Adipocyte (in vitro differentiated cells): ENCODE measurements around the gene TXNDC16.

ENCODE experiments used
- DNase-seq: peaks from one replicate; pipeline ENCODE4 v3.0.0-alpha.2; 2015; ENCODE audit warnings: low read depth
- H3K27me3 ChIP-seq: replicated peaks from 2 replicates; pipeline ENCODE4 v1.7.0; 2013; ENCODE audit warnings: mild to moderate bottlenecking, low read length, moderate library complexity; ENCODE audit not compliant: control insufficient read depth, insufficient read depth
- H3K36me3 ChIP-seq: 2 replicates; pipeline ENCODE4 v1.7.0; 2013; ENCODE audit warnings: low read length, mild to moderate bottlenecking, moderate library complexity; ENCODE audit not compliant: control insufficient read depth, insufficient read depth, severe bottlenecking
- H3K4me1 ChIP-seq: 2 replicates; pipeline ENCODE4 v1.7.0; 2013; ENCODE audit warnings: mild to moderate bottlenecking, low read length, moderate library complexity; ENCODE audit not compliant: control insufficient read depth, insufficient read depth
- H3K4me3 ChIP-seq: 2 replicates; pipeline ENCODE4 v1.7.0; 2013; ENCODE audit warnings: mild to moderate bottlenecking, low read length, moderate library complexity
- H3K9ac ChIP-seq: 2 replicates; pipeline ENCODE4 v1.7.0; 2013; ENCODE audit warnings: mild to moderate bottlenecking, low read length, moderate library complexity
- H3K9me3 ChIP-seq: 2 replicates; pipeline ENCODE4 v1.7.0; 2013; ENCODE audit warnings: mild to moderate bottlenecking, low read length, moderate library complexity; ENCODE audit not compliant: control insufficient read depth

Gene TXNDC16

DNA sequence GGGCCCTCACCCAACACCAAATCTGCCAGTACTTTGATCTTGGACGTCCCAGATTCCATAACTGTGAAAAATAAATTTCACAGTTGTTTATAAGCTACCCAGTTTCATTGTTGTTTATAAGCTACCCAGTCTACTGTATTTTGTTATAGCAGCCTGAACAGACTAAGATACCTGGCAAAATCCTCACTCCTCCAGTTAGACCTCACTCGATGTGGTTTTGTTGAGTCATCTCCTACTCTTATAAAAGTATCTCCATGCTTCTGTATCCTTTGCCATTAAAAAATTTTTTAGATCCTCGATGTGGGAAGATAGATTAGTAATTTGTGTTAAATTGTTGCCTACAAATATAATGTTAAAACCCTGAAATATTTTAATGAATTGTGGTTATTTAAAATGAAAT is 16.0 kb downstream of the TXNDC16 start:
- no peak for DNase-seq
- peaks cover 48% of the 10 kb centered on the region for H3K36me3 ChIP-seq
- no peak overlapping the region for H3K4me3 ChIP-seq
- H3K9ac ChIP-seq: no peak overlapping the region
- H3K27me3 ChIP-seq: no peaks in the 10 kb centered on the region
- H3K4me1 ChIP-seq: no peaks in the 10 kb centered on the region
- no peaks in the 10 kb centered on the region for H3K9me3 ChIP-seq

DNA sequence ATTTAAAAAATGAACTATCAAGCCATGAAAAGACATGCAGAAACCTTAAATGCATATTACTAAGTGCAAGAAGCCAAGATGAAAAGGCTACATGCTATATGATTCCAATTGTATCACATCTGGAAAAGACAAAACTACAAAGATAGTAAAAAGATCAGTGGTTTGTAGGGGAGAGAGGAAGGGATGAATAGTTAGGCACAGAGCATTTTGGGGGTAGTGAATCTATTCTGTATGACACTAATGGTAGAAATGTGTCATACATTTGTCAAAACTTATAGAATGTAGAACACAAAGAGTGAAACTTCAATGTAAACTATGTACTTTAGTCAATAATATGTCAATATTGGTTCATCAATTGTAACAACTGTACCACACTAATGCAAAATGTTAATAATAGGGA is 20.8 kb downstream of the TXNDC16 start:
- H3K9ac ChIP-seq: no peak overlapping the region
- H3K4me1 ChIP-seq: no peaks in the 10 kb centered on the region
- H3K9me3 ChIP-seq: no peaks in the 10 kb centered on the region
- no peak for DNase-seq
- peaks cover 43% of the 10 kb centered on the region for H3K36me3 ChIP-seq
- no peaks in the 10 kb centered on the region for H3K27me3 ChIP-seq
- H3K4me3 ChIP-seq: no peak overlapping the region

DNA sequence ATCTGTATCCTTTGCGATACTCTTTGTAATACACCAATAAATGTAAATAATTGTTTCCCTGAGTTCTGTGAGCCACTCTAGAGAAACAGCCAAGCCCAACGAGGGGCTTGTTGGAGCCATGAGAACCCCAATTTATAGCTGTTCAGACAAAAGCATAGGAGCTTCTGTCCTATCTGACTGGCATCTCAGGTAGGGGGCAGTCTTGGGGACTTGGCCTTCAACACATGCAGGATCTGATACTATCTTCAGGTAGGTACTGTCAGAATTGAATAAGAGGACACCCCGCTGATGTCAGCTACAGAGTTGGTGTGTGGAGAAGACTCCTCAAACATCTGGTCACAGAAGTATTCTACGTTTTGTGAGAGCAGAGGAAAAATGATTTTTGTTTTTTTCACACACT is 25.3 kb downstream of the TXNDC16 start:
- peaks cover 7% of the 10 kb centered on the region for H3K36me3 ChIP-seq
- H3K27me3 ChIP-seq: no peaks in the 10 kb centered on the region
- DNase-seq: no peak
- no peak overlapping the region for H3K9ac ChIP-seq
- H3K4me3 ChIP-seq: no peak overlapping the region
- no peaks in the 10 kb centered on the region for H3K9me3 ChIP-seq
- no peaks in the 10 kb centered on the region for H3K4me1 ChIP-seq

GRCh38 chr14:52522581-52523345 is 29.5 kb downstream of the TXNDC16 start:
- no peak for DNase-seq
- Histone ChIP-seq H3K36me3 (peaks cover 7% of the 10 kb centered on the region), H3K27me3 (no peaks in the 10 kb centered on the region), H3K4me1 (no peaks in the 10 kb centered on the region), H3K9me3 (no peaks in the 10 kb centered on the region), H3K9ac (no peak overlapping the region), H3K4me3 (no peak overlapping the region)

- DNase-seq: no peak
Observed at GRCh38 chr14:52522033-52522432, 30.3 kb downstream of the TXNDC16 start.

DNA sequence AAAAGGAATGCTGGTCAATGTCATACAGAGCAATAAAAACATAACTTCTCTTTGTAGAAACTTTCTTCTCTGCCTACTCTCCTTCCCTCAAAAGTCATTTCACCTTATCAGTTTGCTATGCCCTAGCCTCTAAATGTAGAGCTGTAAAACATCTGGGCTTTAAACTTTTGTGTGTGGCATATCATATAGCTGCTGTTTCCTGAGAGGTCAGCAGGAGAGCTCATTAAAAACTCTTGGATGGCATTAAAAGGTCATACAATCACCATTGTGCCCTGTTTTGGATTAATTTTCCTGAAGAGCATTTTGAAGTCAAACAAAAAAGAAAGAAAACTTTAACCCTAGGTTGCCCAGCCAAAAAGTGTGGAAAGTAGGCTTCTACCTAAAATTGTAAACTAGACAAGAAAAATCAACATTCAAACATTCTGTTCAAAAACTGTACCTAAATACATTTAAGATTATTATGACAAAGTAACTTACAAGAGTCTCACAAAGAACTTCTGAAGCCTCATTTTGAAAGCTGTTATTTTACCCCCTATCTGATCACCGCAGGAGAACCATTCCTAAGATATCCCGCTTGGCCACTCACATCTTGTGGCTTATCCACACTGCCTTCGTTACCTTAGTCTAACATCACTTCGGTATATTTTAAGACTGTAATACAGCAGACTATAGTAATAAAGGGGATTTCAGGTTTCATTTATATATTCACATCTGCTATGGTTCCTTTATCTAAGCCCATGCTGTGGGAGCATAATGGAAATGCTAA is 38.1 kb downstream of the TXNDC16 start:
- no peak for DNase-seq
- H3K4me3 ChIP-seq: no peak overlapping the region

More at GRCh38 chr14:52522033-52522432, 30.3 kb downstream of the TXNDC16 start:
- peaks cover 5% of the 10 kb centered on the region for H3K36me3 ChIP-seq
- no peak overlapping the region for H3K9ac ChIP-seq
- H3K4me3 ChIP-seq: no peak overlapping the region
- H3K9me3 ChIP-seq: no peaks in the 10 kb centered on the region
- H3K27me3 ChIP-seq: no peaks in the 10 kb centered on the region
- no peaks in the 10 kb centered on the region for H3K4me1 ChIP-seq

DNA sequence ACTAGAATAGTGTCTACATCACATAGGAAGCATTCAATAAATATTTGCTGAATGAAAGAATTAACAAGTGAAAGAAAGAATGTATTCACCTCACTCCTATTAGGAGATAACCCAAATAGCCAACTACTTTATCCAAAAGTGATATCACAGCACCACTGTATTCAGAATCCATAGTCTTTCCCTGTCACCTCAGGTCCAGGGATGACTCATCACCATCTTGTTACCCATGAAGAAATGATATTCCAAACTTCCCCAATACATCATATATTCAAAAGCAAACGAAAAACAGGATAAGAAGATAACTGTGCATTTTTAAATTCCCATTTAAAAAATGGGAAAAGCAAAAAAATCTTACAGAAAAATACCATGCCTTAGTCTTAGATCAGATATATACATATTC is 39.1 kb downstream of the TXNDC16 start:
- H3K4me1 ChIP-seq: no peaks in the 10 kb centered on the region
- peaks cover 4% of the 10 kb centered on the region for H3K36me3 ChIP-seq
- H3K27me3 ChIP-seq: no peaks in the 10 kb centered on the region
- H3K9ac ChIP-seq: no peak overlapping the region
- H3K9me3 ChIP-seq: no peaks in the 10 kb centered on the region
- no peak for DNase-seq
- no peak overlapping the region for H3K4me3 ChIP-seq

More for the DNA sequence above, 38.1 kb downstream of the TXNDC16 start:
- H3K4me1 ChIP-seq: no peaks in the 10 kb centered on the region
- H3K36me3 ChIP-seq: peaks cover 4% of the 10 kb centered on the region
- no peak overlapping the region for H3K9ac ChIP-seq
- H3K27me3 ChIP-seq: no peaks in the 10 kb centered on the region
- no peaks in the 10 kb centered on the region for H3K9me3 ChIP-seq

- H3K36me3 ChIP-seq: peaks cover 7% of the 10 kb centered on the region
- H3K9me3 ChIP-seq: peaks cover 17% of the 10 kb centered on the region
- no peaks in the 10 kb centered on the region for H3K27me3 ChIP-seq
- no peaks in the 10 kb centered on the region for H3K4me1 ChIP-seq
- no peak overlapping the region for H3K9ac ChIP-seq
- no peak for DNase-seq
- H3K4me3 ChIP-seq: no peak overlapping the region
Observed at GRCh38 chr14:52494444-52494843, 57.9 kb downstream of the TXNDC16 start.

GRCh38 chr14:52485350-52485960 is 66.8 kb downstream of the TXNDC16 start:
- H3K9me3 ChIP-seq: no peaks in the 10 kb centered on the region
- no peak for DNase-seq
- H3K4me3 ChIP-seq: no peak overlapping the region
- no peaks in the 10 kb centered on the region for H3K36me3 ChIP-seq
- H3K9ac ChIP-seq: no peak overlapping the region
- H3K27me3 ChIP-seq: no peaks in the 10 kb centered on the region
- H3K4me1 ChIP-seq: no peaks in the 10 kb centered on the region

DNA sequence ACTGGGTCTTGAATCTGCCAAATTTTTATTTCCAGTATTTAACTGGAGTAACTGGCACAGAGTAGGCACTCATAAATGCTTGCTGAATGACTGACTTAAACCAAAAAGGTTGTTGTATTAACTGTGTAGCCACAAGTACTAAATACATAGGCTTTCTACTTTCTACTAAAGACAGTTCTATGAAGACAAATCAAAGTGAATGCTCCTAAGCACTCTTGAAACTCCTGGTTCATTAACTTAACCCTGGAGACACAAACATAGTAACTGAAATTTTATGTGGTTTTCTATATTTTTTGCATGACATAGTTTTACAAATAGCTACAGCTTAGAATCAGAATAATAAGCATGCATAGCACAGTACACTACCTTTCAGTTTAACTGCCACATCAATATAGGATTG is 70.4 kb downstream of the TXNDC16 start:
- Histone ChIP-seq H3K4me1 (no peaks in the 10 kb centered on the region), H3K9me3 (no peaks in the 10 kb centered on the region), H3K4me3 (no peak overlapping the region), H3K36me3 (no peaks in the 10 kb centered on the region), H3K27me3 (no peaks in the 10 kb centered on the region), H3K9ac (no peak overlapping the region)
- no peak for DNase-seq

DNA sequence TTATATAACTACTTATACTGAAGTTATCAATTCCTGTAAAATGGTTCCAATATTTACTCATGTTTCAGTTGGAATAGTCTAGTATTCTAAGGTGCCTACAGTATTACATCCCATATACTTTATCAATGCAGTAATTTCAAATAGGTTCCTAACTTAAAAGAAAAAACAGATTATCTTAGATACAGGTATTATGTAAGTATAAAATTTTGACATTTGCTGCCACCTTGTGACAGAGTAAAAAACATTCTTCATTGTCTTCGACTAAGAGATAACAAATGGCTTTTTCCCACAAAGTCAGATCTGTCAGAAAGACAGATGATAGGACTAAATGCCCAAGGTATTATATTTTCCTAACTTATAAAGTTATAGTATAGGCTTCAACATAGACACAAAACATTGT is 78.7 kb downstream of the TXNDC16 start:
- peak; percentile 76 for DNase-seq
- no peaks in the 10 kb centered on the region for H3K4me1 ChIP-seq
- no peak overlapping the region for H3K9ac ChIP-seq
- no peaks in the 10 kb centered on the region for H3K27me3 ChIP-seq
- no peaks in the 10 kb centered on the region for H3K9me3 ChIP-seq
- peaks cover 3% of the 10 kb centered on the region for H3K36me3 ChIP-seq
- H3K4me3 ChIP-seq: no peak overlapping the region
